ENCODE data around the gene TBC1D5.
"Not testable (repeated sequence)": the region's sequence is repeated elsewhere in the genome, so short reads cannot be mapped to it uniquely, and the experiment has no call there.

The TBC1D5 gene

GRCh38 chr3:17138246-17139039 is 604.0 kb downstream of the TBC1D5 start:
- DNase-seq (ENCODE audit: low spot score): no peak

- DNase-seq (ENCODE audit: low spot score): no peak
Observed at GRCh38 chr3:17137321-17137826, 605.1 kb downstream of the TBC1D5 start.

- DNase-seq (ENCODE audit: low spot score): no peak
Observed at GRCh38 chr3:17136136-17136721, 606.2 kb downstream of the TBC1D5 start.

- DNase-seq (ENCODE audit: low spot score): no peak
Observed at GRCh38 chr3:17135696-17136095, 606.7 kb downstream of the TBC1D5 start.

GRCh38 chr3:17133632-17134545 is 608.5 kb downstream of the TBC1D5 start:
- no peak for DNase-seq (ENCODE audit: low spot score)

- no peak for DNase-seq (ENCODE audit: low spot score)
Observed at GRCh38 chr3:17132286-17133115, 609.9 kb downstream of the TBC1D5 start.

- DNase-seq (ENCODE audit: low spot score): no peak
Observed at GRCh38 chr3:17130956-17131355, 611.5 kb downstream of the TBC1D5 start.

GRCh38 chr3:17129556-17129955 is 612.9 kb downstream of the TBC1D5 start:
- no peak for DNase-seq (ENCODE audit: low spot score)

GRCh38 chr3:17128671-17129070 is 613.8 kb downstream of the TBC1D5 start:
- not testable (repeated sequence) for DNase-seq (ENCODE audit: low spot score)

GRCh38 chr3:17125738-17126442 is 616.5 kb downstream of the TBC1D5 start:
- no peak for DNase-seq (ENCODE audit: low spot score)

- no peak for DNase-seq (ENCODE audit: low spot score)
Observed at GRCh38 chr3:17122758-17123157, 619.7 kb downstream of the TBC1D5 start.

GRCh38 chr3:17121336-17121735 is 621.1 kb downstream of the TBC1D5 start:
- no peak for DNase-seq (ENCODE audit: low spot score)

- no peak for DNase-seq (ENCODE audit: low spot score)
Observed at GRCh38 chr3:17120115-17120514, 622.3 kb downstream of the TBC1D5 start.

GRCh38 chr3:17119201-17120072 is 623.0 kb downstream of the TBC1D5 start:
- DNase-seq (ENCODE audit: low spot score): peak; percentile 5

GRCh38 chr3:17118771-17119170 is 623.7 kb downstream of the TBC1D5 start:
- DNase-seq (ENCODE audit: low spot score): no peak

GRCh38 chr3:17116007-17116600 is 626.3 kb downstream of the TBC1D5 start:
- DNase-seq (ENCODE audit: low spot score): no peak

- DNase-seq (ENCODE audit: low spot score): no peak
Observed at GRCh38 chr3:17115186-17115585, 627.2 kb downstream of the TBC1D5 start.

- DNase-seq (ENCODE audit: low spot score): no peak
Observed at GRCh38 chr3:17111586-17111985, 630.8 kb downstream of the TBC1D5 start.

- DNase-seq (ENCODE audit: low spot score): no peak
Observed at GRCh38 chr3:17110660-17111396, 631.6 kb downstream of the TBC1D5 start.

Measured in hematopoietic multipotent progenitor cell treated with erythropoietin and hydrocortisone succinate and interleukin-3 and kit ligand, for 17 days (in vitro differentiated cells).